Tibial nerve (tissue), 4 donors: ENCODE data around the gene SAMD14. TPM values are rescaled to one million over a fixed set of nuclear protein-coding genes. Genes with fewer than 3 reads are reported as not detected.
A peak's percentile ranks its signal among the peaks of the same experiment; 100 is the strongest.

Experiments used
- DNase-seq, 2 donors: peaks; one replicate each; pipeline ENCODE4 v3.0.0-alpha.2; 2019; ENCODE audit warnings: low spot score in 2 of 2
- H3K27ac ChIP-seq, 4 donors: fragments of 200-600 bp; sonication (generic) in 3 of 4; one replicate each; pipeline ENCODE4 v1.5.1; 2017 to 2019; ENCODE audit warnings: mild to moderate bottlenecking in 1 of 4
- H3K27me3 ChIP-seq, 2 donors: fragments of 200-600 bp; sonication (generic) in 1 of 2; one replicate each; pipeline versions ENCODE4 v1.5.1 to v1.6.0; 2017 to 2019
- H3K36me3 ChIP-seq, 3 donors: fragments of 200-600 bp; sonication (generic); one replicate each; pipeline ENCODE4 v1.5.1; 2018 to 2019
- H3K4me1 ChIP-seq, 4 donors: fragments of 200-600 bp; sonication (generic) in 3 of 4; one replicate each; pipeline ENCODE4 v1.5.1; 2017 to 2019
- H3K4me3 ChIP-seq, 4 donors: fragments of 200-600 bp; sonication (generic) in 3 of 4; one replicate each; pipeline ENCODE4 v1.5.1; 2017 to 2019; ENCODE audit warnings: mild to moderate bottlenecking in 1 of 4, moderate library complexity in 1 of 4
- H3K9me3 ChIP-seq, 4 donors: fragments of 200-600 bp; sonication (generic) in 3 of 4; one replicate each; pipeline ENCODE4 v1.5.1; 2017 to 2019
- CTCF ChIP-seq, 5 experiments: fragments of 200-600 bp in 3 of 5; fragments of 450-650 bp in 2 of 5; sonication (generic) in 3 of 5; IDR thresholded peaks; one replicate each; pipeline ENCODE4 v1.5.1; 2016 to 2019; ENCODE audit warnings: antibody characterized with exemption in 5 of 5, mild to moderate bottlenecking in 3 of 5, moderate library complexity in 2 of 5
- EP300 ChIP-seq, 2 donors: sonication (generic); formaldehyde crosslinking; IDR thresholded peaks; one replicate each; pipeline ENCODE4 v1.6.1; 2017; ENCODE audit warnings: antibody characterized with exemption in 2 of 2, mild to moderate bottlenecking in 1 of 2
- POLR2A ChIP-seq, 2 donors: fragments of 450-650 bp; IDR thresholded peaks; one replicate each; pipeline ENCODE4 v1.6.1; 2017; ENCODE audit warnings: antibody characterized with exemption in 2 of 2, mild to moderate bottlenecking in 2 of 2, moderate library complexity in 2 of 2
- WGBS, 2 donors: methylation state at CpG; one replicate each; pipeline ENCODE4 v1.1.5; 2018; 5-methylcytosine and 5-hydroxymethylcytosine counted together
- total RNA-seq, 4 donors: library from RNA; depleted of rRNA; stranded (reverse); fragments of >200 nt; gene quantifications; one replicate each; pipeline ENCODE4 v1.1.0, GENCODE V29; 2016

The SAMD14 gene
- total RNA-seq, 4 donors from 2014 or later, result 0.63 to 1.5 (median 1.1) TPM

- peak; percentile 50 to 76 (median 57) for TF ChIP-seq CTCF (IDR thresholded peaks at IDR 0.05)
- TF ChIP-seq POLR2A (IDR thresholded peaks at IDR 0.05), result no peak
- peaks cover 0 to 34% of the 10 kb centered on the region in 2 donors for H3K27me3 ChIP-seq
Observed at GRCh38 chr17:50117202-50118051, 12.5 kb downstream of the SAMD14 start.

DNA sequence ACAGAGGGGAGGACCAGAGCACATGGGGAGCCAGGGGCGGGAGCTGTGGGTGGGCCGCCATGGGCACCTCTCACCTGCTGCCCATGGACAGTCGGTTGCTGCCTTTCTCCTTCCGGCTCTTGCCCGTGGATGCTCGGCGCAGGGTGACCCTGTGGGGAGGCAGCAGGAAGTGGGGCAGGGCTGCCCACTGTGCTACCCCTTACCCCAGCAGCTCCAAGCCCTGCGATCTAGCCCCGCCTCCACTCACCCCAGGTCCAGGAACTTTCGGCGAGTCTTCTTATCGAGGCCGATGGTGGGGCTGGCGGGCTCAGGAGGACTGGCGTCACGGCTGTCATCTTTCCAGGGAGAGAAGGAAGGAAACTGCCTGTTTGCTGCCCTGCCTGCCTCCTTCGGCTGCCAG, 14.2 kb downstream of the SAMD14 start:
- Histone ChIP-seq H3K4me3 (no peak overlapping the region), H3K4me1 (peaks cover 0 to 42% (median 25%) of the 10 kb centered on the region in 4 donors), H3K27me3 (peaks cover 0 to 34% of the 10 kb centered on the region in 2 donors), H3K36me3 (peaks cover 0 to 6% (median 0%) of the 10 kb centered on the region in 3 donors), H3K27ac (no peak overlapping the region), H3K9me3 (no peaks in the 10 kb centered on the region)
- no peak for DNase-seq
- TF ChIP-seq EP300 (IDR thresholded peaks at IDR 0.05) (no peak), POLR2A (IDR thresholded peaks at IDR 0.05) (no peak), CTCF (IDR thresholded peaks at IDR 0.05) (no peak)
- 69 to 77% methylated on average over 15 to 16 of the region's 17 CpGs for WGBS, 2 donors

More at GRCh38 chr17:50117202-50118051, 12.5 kb downstream of the SAMD14 start:
- no peak overlapping the region for H3K27ac ChIP-seq
- peak overlapping the region in 1 of 4 donors; percentile 29 for H3K4me3 ChIP-seq
- 9 to 14% methylated on average over 46 to 53 of the region's 64 CpGs for WGBS, 2 donors
- no peaks in the 10 kb centered on the region for H3K36me3 ChIP-seq
- no peak for DNase-seq
- peaks cover 0 to 28% (median 15%) of the 10 kb centered on the region in 4 donors for H3K4me1 ChIP-seq
- H3K9me3 ChIP-seq, result no peaks in the 10 kb centered on the region

DNA sequence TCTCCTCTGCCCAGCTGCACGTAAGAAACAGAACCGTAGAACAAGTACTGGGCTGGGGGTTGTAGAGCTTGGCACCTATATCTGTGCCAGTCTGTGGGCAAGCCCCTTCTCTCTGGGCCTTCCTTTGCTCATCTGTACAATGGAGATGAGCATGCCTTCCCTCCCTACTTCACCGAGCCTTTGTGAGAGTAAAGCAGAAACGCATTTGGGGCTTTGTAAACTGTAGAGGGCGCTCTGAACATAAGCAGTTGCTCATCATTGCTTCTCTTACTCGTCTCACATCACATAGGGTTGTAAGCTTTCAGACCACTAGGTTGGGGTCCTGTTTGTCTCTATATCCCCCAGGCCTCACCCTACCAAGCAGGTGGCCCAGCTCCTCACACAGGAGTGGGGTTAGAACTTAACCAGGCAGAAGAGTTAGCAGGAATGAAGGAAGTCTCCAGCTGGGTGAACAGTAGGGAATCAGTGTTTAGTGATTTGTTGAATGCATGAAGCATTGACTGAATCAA, 15.1 kb downstream of the SAMD14 start:
- DNase-seq, result peak in 1 of 2 donors; percentile 62
- H3K4me3 ChIP-seq, result no peak overlapping the region
- TF ChIP-seq POLR2A (IDR thresholded peaks at IDR 0.05), result no peak
- peak in 1 of 2 donors; percentile 9 for TF ChIP-seq EP300 (IDR thresholded peaks at IDR 0.05)
- TF ChIP-seq CTCF (IDR thresholded peaks at IDR 0.05), result peak; percentile 28 to 70 (median 37)
- WGBS, 2 donors, result 16 to 19% methylated on average over 6 of the region's 6 CpGs
- H3K27ac ChIP-seq, result no peak overlapping the region
- H3K4me1 ChIP-seq, result peaks cover 0 to 42% (median 25%) of the 10 kb centered on the region in 4 donors
- H3K9me3 ChIP-seq, result no peaks in the 10 kb centered on the region
- peaks cover 0 to 34% of the 10 kb centered on the region in 2 donors for H3K27me3 ChIP-seq
- peaks cover 0 to 14% (median 0%) of the 10 kb centered on the region in 3 donors for H3K36me3 ChIP-seq

GRCh38 chr17:50114401-50114800, 15.6 kb downstream of the SAMD14 start:
- no peak for DNase-seq
- TF ChIP-seq CTCF (IDR thresholded peaks at IDR 0.05), result no peak
- TF ChIP-seq EP300 (IDR thresholded peaks at IDR 0.05), result no peak
- TF ChIP-seq POLR2A (IDR thresholded peaks at IDR 0.05), result no peak
- Histone ChIP-seq H3K9me3 (no peaks in the 10 kb centered on the region), H3K27me3 (peaks cover 0 to 34% of the 10 kb centered on the region in 2 donors), H3K4me3 (no peak overlapping the region), H3K36me3 (peaks cover 0 to 19% (median 0%) of the 10 kb centered on the region in 3 donors), H3K27ac (no peak overlapping the region), H3K4me1 (peaks cover 0 to 42% (median 25%) of the 10 kb centered on the region in 4 donors)
- WGBS, 2 donors, result 82 to 84% methylated on average over 3 to 4 of the region's 4 CpGs
